ENCODE measurements around the gene PCGF3.
"Not testable (repeated sequence)": the region's sequence is repeated elsewhere in the genome, so short reads cannot be mapped to it uniquely, and the experiment has no call there.

- not testable (repeated sequence) for TF ChIP-seq CTCF (conservative IDR thresholded peaks at IDR 0.05); ZFX (IDR thresholded peaks at IDR 0.05)
These were observed 47.6 kb downstream of the PCGF3 start for GRCh38 chr4:753186-753585.
